CMK (cell line): Measurements from ENCODE around the gene CTAG1A.
"Not testable (repeated sequence)": the region's sequence is repeated elsewhere in the genome, so short reads cannot be mapped to it uniquely, and the experiment has no call there.

Experiments used
- DNase-seq: peaks from one replicate; pipeline ENCODE4 v3.0.0-alpha.2; 2010; ENCODE audit warnings: low read depth

Gene CTAG1A

GRCh38 chrX:154573061-154573460 lies 11.9 kb upstream of the CTAG1A start:
- DNase-seq: not testable (repeated sequence)

- not testable (repeated sequence) for DNase-seq
Measured at GRCh38 chrX:154575076-154575475, 9.9 kb upstream of the CTAG1A start.

DNA sequence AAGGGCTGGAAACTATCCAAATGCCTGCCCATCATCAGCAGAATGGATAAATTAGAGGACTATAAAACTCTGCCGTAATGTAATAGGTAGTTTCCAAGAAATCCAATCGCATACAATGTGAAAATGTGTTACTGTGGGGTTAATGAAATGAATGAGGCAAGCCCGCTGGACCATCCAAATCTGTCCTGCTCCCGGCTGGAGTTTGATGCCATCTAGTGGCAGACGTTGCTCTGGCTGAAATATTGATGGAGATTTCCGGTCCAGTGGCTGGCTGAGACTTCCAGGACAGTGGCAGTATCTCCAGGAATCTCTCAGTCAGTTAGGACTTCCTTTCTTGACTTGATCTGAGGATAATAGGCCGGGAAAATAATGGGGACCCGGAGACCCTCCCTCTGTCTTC lies 1.9 kb upstream of the CTAG1A start:
- DNase-seq: not testable (repeated sequence)

- not testable (repeated sequence) for DNase-seq
Measured at GRCh38 chrX:154590415-154590814, 5.5 kb downstream of the CTAG1A start.

- DNase-seq: no peak
Measured at GRCh38 chrX:154592505-154592904, 7.6 kb downstream of the CTAG1A start.

GRCh38 chrX:154593201-154593600 lies 8.3 kb downstream of the CTAG1A start:
- no peak for DNase-seq

DNA sequence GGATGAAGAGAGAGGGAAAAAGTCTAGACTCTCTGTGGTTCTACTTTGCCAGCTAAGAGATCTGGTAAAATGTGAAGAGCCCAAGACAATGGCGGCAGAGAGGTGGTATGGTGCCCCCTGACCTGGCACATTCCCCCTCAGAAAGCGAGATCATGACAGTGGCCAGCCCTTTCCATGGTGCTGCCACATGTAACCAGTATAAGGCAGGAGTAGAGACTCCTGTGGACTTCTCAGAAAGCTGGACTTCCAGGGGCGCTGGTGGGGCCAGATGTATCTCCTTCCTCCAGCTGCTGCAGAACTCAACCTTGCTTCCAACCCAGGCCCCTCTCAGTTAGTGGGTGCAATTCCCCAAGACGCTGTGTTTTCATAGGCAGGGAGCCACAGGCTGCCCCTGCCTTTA lies 9.6 kb downstream of the CTAG1A start:
- no peak for DNase-seq

DNA sequence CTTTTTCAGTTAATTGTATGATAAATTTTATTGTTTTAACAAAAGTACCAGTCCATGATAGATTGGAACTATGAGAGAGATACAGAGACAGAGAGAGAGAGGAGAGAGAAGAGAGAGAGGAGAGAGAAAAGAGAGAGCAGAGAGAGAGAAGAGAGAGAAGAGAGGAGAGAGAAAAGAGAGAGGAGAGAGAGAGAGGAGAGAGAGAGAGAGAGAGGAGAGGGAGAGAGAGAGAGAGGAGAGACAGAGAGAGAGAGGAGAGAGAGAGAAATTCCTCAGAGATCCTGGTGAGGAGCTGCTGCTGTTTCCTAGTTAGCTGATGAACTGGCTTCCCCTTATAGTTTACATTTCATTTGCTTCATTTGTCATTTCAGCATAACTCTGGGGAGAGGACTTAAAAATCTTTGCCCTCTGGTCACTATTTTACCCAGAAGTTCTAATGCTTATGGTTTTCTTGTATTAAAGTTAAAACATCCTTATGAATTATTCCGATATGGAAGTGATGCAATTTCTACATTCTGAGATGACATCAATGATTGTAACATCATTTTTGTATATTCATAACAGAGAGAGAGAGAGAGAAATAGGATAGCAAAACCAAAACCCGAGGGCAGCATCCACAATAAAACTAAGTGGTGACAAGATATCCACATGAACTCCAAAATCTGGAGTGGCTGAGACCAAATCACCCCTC lies 10.8 kb downstream of the CTAG1A start:
- no peak for DNase-seq

DNA sequence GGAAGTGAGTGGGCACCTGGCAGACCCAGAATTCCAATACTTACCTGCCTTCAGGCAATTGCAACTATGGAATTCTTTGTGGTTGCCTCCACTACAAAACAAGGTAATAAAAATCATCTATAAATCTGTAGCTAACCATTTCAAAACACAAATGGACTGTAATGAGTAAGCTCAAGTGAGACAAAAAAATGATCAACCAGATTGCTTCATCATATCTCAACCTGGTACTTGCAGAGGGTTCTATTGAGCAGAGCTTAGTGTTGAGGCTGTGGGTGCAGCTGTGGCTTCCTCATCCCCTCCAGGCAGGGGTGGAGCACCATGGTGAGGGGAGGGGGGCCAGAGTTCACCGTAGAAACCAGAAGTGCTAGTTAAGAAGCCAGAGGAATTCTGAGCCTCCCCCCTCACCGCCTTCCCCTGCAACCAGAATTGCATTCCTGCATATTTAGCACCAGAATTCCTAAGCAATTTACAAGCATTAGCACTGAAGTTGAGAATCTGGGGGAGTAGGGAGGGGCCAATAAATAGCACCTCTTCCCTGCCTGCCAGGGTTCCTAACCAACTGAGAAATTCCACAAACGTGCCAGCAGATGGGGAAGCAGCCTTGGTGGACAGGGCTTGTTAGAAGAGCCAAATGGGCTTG lies 11.5 kb downstream of the CTAG1A start:
- no peak for DNase-seq

- DNase-seq: no peak
Measured at GRCh38 chrX:154597221-154597620, 12.3 kb downstream of the CTAG1A start.

GRCh38 chrX:154598656-154599055 lies 13.7 kb downstream of the CTAG1A start:
- DNase-seq: no peak

DNA sequence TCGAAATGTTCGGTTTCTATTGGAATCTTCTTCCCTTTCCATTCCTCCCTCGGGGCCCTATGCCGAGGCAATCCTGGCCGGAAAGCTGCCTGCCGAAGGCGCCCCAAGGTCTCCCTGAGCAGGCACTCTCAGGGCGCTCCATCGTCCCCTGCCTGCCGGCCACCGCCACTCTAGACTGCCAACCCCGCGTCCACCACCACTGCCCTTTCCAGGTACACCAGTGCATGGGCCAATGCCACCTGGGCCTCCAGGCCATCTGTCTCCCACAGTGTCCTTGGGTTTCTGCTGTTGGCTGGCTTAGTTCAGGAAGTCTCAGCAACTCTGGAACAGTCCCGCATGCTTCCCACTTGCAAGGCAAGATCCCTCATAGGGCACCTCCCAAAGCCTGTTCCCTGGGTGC lies 14.6 kb downstream of the CTAG1A start:
- no peak for DNase-seq

DNA sequence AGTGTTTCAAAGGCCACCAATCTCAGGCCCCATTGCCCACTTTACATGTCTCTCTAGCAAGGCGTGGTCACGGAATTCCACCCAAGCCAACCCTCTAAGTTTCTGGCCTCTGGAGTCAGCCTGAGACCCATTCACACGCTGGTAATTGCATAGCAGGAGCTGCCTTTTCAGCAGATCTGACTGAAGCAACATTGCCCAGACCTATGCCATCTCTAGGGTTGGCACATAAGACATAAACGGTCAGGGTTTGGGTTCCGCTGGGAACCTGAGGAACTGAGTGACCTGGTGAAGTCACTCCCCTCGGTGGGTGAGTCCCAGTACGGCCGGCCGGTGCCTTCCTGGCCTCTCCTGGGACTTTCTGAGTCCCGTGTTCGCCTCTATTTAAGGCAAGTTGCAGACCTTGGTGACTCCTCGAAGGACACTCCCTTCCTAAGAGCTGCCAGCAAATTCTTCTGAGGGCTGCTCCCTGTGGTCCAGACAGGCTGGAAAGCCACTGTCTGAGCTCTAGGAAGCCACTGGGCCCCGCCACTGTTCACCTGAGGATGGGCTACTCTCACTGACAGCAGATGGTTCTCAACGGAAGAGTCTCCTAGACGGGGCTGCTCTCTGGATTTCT lies 15.9 kb downstream of the CTAG1A start:
- no peak for DNase-seq

GRCh38 chrX:154602226-154602625 lies 17.3 kb downstream of the CTAG1A start:
- no peak for DNase-seq

DNA sequence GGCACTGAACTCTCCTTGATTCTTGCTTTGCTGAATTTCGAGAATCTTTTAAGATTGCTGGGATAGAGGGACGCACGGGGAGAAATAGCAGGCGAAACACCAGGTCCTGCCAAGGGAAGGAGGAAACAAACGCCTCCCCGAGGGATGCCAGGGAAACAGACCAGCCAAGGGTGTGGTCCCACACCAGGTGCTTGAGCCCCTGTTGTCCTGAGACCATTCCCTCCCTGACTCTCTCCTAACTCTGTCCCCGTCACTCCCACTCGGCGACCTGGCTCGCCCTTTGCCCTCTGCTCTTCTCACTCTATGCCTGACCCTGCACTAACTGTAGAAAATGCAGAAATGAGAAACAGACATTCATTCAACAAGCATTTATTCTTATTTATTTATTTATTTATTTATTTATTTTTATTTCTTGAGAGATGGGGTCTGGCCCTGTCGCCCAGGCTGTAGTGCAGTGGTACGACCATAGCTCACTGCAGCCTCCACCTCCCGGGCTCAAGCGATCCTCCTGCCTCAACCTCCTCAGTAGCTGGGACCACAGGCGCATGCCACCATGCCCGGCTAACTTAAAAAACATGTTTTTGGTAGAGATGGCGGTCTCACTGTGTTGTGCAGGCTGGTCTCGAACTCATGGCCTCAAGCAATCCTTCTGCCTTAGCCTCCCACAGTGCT lies 18.0 kb downstream of the CTAG1A start:
- no peak for DNase-seq

DNA sequence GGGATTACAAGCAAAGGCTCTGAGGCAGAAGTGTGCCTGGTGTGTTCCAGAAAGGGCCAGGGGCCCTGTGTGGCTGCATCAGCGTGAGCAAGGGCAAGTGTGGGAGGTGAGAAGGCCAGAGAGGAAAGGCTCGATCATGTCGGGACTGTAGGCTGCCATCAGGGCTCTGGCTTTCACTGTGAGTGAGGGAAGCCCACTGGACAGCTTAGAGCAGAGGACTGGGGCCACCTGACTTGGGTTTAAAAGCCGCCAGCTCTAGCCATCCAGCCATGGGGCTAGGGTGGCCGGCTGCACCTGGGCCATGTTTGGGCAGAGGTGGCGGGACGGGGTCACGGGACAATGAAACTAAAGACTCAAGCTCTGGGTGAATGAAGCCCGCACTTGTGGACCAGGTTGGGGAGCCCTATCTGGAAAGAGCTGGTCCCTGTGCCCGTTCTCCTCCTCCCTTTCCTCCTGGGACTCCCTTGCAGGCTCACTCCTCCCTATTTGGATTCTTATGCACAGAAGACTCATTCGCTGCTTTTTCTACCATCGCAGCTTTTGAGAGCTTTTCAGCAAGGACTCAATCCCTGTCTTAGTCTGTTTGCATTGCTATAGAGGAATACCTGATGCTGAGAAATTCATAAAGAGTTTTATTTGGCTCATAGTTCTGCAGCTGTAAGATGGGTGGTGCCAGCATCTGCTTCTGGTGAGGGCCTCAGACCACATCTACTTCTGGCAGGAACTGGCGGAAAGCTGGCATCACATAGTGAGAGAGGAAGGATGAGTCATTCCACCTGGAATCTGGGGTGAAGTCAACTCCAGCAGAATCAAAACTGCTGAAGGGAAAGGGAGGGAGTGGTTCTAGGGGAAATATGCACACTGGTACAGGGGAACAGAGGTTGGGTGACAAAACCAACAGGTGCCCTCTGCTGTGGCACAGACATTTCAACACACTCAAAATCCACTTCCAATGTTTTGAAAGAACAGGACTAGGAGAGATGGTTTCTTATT lies 18.8 kb downstream of the CTAG1A start:
- DNase-seq: no peak

DNA sequence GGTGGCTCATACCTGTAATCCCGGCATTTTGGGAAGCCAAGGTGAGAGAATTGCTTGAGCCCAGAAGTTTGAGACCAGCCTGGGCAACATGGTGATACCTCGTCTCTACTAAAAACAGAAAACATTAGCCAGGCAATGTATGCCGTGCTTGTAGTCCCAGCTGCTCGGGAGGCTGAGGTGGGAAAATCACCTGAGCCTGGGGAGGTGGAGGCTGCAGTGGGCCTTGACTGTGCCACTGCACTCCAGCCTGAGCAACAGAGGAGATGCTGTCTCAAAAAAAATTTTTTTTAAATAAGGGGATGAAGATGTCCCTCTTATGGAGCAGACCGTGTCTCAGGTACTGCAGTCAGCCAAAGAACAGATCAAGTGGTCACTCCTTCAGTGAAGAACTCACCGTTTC lies 20.6 kb downstream of the CTAG1A start:
- no peak for DNase-seq

DNA sequence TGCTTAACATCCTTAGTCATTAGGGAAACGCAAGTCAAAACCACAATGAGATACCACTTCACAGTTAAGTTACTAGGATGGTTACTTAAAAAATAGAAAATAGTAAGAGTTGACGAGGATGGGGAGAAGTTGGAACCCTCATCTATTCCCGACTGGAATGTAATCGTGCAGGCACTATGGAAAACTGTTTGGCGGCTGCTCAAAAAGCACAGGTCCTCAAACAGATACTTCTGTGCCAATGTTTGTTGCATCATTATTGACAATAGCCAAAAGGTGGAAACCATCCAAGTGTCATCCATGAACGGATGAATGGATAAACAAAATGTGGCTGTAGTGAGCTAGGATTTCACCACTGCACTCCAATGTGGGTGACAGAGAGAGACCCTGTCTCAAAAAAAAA lies 22.4 kb downstream of the CTAG1A start:
- no peak for DNase-seq

GRCh38 chrX:154607976-154608375 lies 23.0 kb downstream of the CTAG1A start:
- not testable (repeated sequence) for DNase-seq

DNA sequence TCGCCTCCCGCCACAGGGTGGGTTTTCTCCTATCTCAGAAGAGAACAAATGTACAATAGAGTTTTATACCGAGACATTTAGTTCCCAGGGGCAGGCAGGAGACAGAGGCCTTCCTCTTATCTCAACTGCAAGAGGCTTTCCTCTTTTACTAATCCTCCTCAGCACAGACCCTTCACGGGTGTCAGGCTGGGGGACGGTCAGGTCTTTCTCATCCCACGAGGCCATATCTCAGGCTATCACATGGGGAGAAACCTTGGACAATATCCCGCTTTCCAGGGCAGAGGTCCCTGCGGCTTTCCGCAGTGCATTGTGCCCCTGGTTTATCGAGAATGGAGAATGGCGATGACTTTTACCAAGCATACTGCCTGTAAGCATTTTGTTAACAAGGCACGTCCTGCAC lies 23.9 kb downstream of the CTAG1A start:
- not testable (repeated sequence) for DNase-seq

DNA sequence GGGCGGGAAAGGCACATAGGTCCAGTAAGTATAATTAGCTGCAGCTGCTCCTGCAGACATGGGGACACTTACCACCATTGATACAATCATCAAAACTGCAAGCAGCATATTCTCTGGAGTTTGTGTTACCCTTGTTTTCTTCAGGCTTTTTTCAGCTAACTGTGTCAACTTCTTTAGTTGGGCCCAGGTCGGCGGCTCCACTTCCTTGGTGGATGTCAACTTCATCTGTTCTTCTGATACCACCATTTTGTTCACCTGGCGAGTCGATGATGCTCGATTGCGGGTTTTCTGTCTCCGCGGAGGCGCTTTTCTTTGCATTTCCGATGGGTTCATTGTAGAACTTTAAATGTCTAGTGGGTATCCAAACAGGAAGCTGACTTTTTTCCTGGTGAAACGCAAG lies 26.2 kb downstream of the CTAG1A start:
- not testable (repeated sequence) for DNase-seq

- not testable (repeated sequence) for DNase-seq
Measured at GRCh38 chrX:154613586-154613985, 28.7 kb downstream of the CTAG1A start.
